Measurements from ENCODE around the gene MYL9. TPM values are rescaled to one million over a fixed set of nuclear protein-coding genes. Genes with fewer than 3 reads are reported as not detected.
"Not testable (repeated sequence)": the region's sequence is repeated elsewhere in the genome, so short reads cannot be mapped to it uniquely, and the experiment has no call there.

MYL9 gene
- total and polyA plus RNA-seq, 2 donors from 2014 or later: 294 to 576 TPM

DNA sequence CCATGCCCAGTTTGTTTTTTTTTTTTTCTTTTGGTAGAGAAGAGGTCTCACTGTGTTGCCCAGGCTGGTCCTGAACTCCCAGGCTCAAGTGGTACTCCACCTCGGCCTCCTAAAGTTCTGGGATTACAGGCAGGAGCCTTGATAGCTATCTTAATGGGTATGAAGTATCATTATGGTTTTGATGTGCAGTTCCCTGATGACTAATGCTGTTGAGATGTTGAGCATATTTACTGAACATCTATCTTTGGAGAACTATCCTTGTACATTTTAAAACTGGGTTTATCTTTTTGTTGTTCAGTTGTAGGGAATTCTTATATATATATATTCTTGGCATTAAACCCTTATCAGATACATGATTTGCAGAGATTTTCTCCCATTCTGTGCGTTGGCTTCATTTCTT lies 21.4 kb upstream of the MYL9 start:
- Histone ChIP-seq H3K27me3 (ENCODE audit: control insufficient read depth, insufficient read depth, low read length) (no peaks in the 10 kb centered on the region), H3K36me3 (ENCODE audit: control insufficient read depth in 2 of 3, insufficient read depth in 3 of 3, low read length in 3 of 3) (peaks cover 2 to 18% (median 3%) of the 10 kb centered on the region in 3 donors), H3K27ac (ENCODE audit: low read depth in 2 of 2, low read length in 2 of 2) (no peak overlapping the region), H3K4me3 (ENCODE audit: low read length in 3 of 3) (no peak overlapping the region), H3K9ac (ENCODE audit: low read length in 3 of 3) (no peak overlapping the region), H3K4me1 (ENCODE audit: control insufficient read depth in 2 of 3, insufficient read depth in 2 of 3, low read depth in 1 of 3, low read length in 3 of 3) (no peaks in the 10 kb centered on the region), H3K9me3 (ENCODE audit: control insufficient read depth in 2 of 3, insufficient read depth in 1 of 3, low read length in 3 of 3) (no peaks in the 10 kb centered on the region)
- FAIRE-seq (no peak), DNase-seq (no peak)
- intact Hi-C loops (cut with DNase I): no loop called here
- TF ChIP-seq, protein P1, sequence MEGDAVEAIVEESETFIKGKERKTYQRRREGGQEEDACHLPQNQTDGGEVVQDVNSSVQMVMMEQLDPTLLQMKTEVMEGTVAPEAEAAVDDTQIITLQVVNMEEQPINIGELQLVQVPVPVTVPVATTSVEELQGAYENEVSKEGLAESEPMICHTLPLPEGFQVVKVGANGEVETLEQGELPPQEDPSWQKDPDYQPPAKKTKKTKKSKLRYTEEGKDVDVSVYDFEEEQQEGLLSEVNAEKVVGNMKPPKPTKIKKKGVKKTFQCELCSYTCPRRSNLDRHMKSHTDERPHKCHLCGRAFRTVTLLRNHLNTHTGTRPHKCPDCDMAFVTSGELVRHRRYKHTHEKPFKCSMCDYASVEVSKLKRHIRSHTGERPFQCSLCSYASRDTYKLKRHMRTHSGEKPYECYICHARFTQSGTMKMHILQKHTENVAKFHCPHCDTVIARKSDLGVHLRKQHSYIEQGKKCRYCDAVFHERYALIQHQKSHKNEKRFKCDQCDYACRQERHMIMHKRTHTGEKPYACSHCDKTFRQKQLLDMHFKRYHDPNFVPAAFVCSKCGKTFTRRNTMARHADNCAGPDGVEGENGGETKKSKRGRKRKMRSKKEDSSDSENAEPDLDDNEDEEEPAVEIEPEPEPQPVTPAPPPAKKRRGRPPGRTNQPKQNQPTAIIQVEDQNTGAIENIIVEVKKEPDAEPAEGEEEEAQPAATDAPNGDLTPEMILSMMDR (IDR thresholded peaks at IDR 0.05; ENCODE audit: borderline replicate concordance, extremely low read depth, insufficient read depth): no peak

DNA sequence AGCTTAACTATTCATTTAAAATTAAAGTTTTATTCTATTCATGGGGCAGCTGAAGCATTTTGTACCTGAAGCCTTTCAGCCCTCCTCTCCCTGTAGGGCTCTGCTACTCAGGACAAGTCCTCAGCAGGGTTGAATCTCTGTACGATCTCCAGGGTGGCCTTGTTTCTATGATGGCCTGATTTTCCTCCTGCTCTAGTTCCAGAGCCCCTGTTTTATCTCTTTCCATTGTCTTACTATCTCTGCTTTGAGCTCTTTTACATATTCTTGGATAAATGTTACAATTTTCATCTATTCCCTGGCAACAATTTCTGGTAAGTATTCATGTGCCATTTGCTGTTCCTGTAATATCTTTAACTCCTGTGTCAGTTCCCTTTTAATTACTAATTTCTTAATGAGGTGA lies 19.8 kb upstream of the MYL9 start:
- Histone ChIP-seq H3K9ac (ENCODE audit: low read length in 3 of 3) (no peak overlapping the region), H3K27me3 (ENCODE audit: control insufficient read depth, insufficient read depth, low read length) (no peaks in the 10 kb centered on the region), H3K36me3 (ENCODE audit: control insufficient read depth in 2 of 3, insufficient read depth in 3 of 3, low read length in 3 of 3) (peaks cover 5 to 26% (median 6%) of the 10 kb centered on the region in 3 donors), H3K4me1 (ENCODE audit: control insufficient read depth in 2 of 3, insufficient read depth in 2 of 3, low read depth in 1 of 3, low read length in 3 of 3) (no peaks in the 10 kb centered on the region), H3K27ac (ENCODE audit: low read depth in 2 of 2, low read length in 2 of 2) (no peak overlapping the region), H3K9me3 (ENCODE audit: control insufficient read depth in 2 of 3, insufficient read depth in 1 of 3, low read length in 3 of 3) (no peaks in the 10 kb centered on the region), H3K4me3 (ENCODE audit: low read length in 3 of 3) (no peak overlapping the region)
- TF ChIP-seq, protein P1 (IDR thresholded peaks at IDR 0.05; ENCODE audit: borderline replicate concordance, extremely low read depth, insufficient read depth): no peak
- DNase-seq (no peak), FAIRE-seq (no peak)
- intact Hi-C loops (cut with DNase I): no loop called here

DNA sequence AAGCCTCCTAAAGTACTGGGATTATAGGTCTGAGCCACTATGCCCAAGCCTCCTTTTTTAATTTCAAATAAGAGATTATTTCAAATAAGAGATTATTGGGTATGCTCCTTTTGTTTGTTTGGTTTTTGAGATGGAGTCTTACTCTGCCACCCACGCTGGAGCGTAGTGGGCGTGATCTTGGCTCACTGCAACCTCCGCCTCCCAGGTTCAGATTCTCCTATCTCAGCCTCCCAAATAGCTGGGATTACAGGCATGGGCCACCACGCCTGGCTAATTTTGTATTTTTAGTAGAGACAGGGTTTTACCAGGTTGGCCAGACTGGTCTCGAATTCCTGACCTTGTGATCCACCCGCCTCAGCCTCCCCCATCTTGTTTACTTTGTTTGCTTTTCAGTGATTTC lies 18.9 kb upstream of the MYL9 start:
- FAIRE-seq: not testable (repeated sequence)

DNA sequence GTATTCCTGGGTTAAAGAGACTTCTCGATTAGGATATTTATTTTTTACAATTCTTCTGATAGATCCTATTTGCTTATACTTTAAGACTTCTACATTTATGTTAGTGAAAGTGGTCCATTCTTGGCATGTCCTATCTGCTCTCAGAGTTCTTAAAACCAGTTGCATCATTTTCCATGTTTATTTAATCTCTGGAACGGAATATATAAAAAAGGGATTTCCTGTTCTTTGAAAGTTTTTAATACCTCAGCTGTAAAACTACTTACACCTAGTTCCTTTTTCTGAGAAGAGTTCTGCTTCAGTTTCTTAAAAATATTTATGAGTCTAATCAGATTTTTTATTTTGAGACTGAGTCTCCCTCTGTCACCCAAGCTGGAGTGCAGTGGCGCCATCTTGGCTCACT lies 18.0 kb upstream of the MYL9 start:
- no peak for FAIRE-seq
- Histone ChIP-seq H3K9ac (ENCODE audit: low read length in 3 of 3) (no peak overlapping the region), H3K27me3 (ENCODE audit: control insufficient read depth, insufficient read depth, low read length) (no peaks in the 10 kb centered on the region), H3K4me3 (ENCODE audit: low read length in 3 of 3) (no peak overlapping the region), H3K36me3 (ENCODE audit: control insufficient read depth in 2 of 3, insufficient read depth in 3 of 3, low read length in 3 of 3) (peaks cover 6 to 28% (median 14%) of the 10 kb centered on the region in 3 donors), H3K4me1 (ENCODE audit: control insufficient read depth in 2 of 3, insufficient read depth in 2 of 3, low read depth in 1 of 3, low read length in 3 of 3) (no peaks in the 10 kb centered on the region), H3K9me3 (ENCODE audit: control insufficient read depth in 2 of 3, insufficient read depth in 1 of 3, low read length in 3 of 3) (no peaks in the 10 kb centered on the region), H3K27ac (ENCODE audit: low read depth in 2 of 2, low read length in 2 of 2) (no peak overlapping the region)
- TF ChIP-seq, protein P1 (IDR thresholded peaks at IDR 0.05; ENCODE audit: borderline replicate concordance, extremely low read depth, insufficient read depth): no peak
- DNase-seq: no peak
- intact Hi-C loops (cut with DNase I): no loop called here

More for the DNA sequence above, 18.9 kb upstream of the MYL9 start:
- DNase-seq; intact Hi-C loops (cut with DNase I); H3K9me3 ChIP-seq (ENCODE audit: control insufficient read depth in 2 of 3, insufficient read depth in 1 of 3, low read length in 3 of 3); H3K4me1 ChIP-seq (ENCODE audit: control insufficient read depth in 2 of 3, insufficient read depth in 2 of 3, low read depth in 1 of 3, low read length in 3 of 3); H3K9ac ChIP-seq (ENCODE audit: low read length in 3 of 3); H3K4me3 ChIP-seq (ENCODE audit: low read length in 3 of 3); H3K27me3 ChIP-seq (ENCODE audit: control insufficient read depth, insufficient read depth, low read length); H3K27ac ChIP-seq (ENCODE audit: low read depth in 2 of 2, low read length in 2 of 2): not testable (repeated sequence)
- peaks cover 6 to 28% (median 12%) of the 10 kb centered on the region in 3 donors for H3K36me3 ChIP-seq (ENCODE audit: control insufficient read depth in 2 of 3, insufficient read depth in 3 of 3, low read length in 3 of 3)

All from kidney (tissue), 14 donors.